Posterior vena cava (tissue), 2 donors: Measurements from ENCODE around the gene XPO6. TPM values are rescaled to one million over a fixed set of nuclear protein-coding genes. Genes with fewer than 3 reads are reported as not detected.

Source experiments
- DNase-seq: peaks from one replicate; pipeline ENCODE4 v3.0.0-alpha.2; 2020; ENCODE audit warnings: low spot score
- intact Hi-C, 2 donors: fragments of 100-400 bp; cut with DNase I; formaldehyde crosslinking; loops; one replicate each; pipeline versions ENCODE4 v1.14.1 to v1.14.2; 2022 to 2023
- total RNA-seq, 2 donors: library from RNA; stranded (reverse); fragmentation: NEBNext Ultra II Directional; extraction: Animal tissue kit (Norgen Biotek cat#: 25700); gene quantifications; one replicate each; pipeline ENCODE4 v1.2.1, GENCODE V29; 2021
- donor health status: DM: yes; HTN: yes; CAD: no.
- donor health status: DM: yes; HTN: yes; CAD: no.

The XPO6 gene
- total RNA-seq, 2 donors from 2014 or later, result 86.9 to 99.7 TPM

DNA sequence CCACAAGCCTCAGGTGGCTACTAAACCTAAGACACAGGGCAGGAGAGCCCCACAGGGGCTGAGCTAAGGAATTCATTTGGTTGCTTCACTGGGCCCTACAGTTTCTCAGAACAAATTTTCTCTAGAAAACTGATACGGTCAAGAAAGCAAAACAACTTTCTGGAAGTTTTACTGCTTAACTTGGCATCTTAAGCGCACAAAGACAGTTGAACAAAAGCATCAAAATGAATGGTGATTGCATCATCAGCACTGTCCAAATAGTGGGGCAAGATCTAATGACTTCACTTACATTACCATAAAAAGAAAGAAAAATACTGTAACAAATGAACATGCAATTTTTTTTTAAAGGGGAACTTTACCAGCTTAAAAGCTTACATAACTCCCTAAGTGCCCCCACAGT, 47.6 kb downstream of the XPO6 start:
- intact Hi-C loops, result no loop called here
- DNase-seq, result no peak

DNA sequence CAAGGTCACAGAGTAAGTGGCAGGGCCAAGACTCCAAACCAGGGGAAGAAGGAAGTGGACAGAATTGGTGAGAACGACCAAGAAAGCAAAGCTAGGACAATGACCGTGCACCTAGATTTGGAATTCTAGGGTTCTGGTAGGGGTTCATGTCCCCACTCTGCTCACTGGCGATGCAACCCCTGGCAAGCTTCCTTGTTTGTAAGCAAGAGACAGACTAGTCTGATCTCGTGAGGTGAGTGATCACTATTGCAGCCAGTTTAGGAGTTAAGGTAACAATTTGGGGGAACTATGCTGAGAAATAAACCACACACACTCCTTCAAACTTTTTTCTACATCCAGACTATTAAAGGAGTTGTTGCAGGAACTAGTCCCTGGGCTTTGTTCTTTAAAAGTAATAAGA, 48.1 kb downstream of the XPO6 start:
- intact Hi-C loops, result no loop called here
- no peak for DNase-seq

DNA sequence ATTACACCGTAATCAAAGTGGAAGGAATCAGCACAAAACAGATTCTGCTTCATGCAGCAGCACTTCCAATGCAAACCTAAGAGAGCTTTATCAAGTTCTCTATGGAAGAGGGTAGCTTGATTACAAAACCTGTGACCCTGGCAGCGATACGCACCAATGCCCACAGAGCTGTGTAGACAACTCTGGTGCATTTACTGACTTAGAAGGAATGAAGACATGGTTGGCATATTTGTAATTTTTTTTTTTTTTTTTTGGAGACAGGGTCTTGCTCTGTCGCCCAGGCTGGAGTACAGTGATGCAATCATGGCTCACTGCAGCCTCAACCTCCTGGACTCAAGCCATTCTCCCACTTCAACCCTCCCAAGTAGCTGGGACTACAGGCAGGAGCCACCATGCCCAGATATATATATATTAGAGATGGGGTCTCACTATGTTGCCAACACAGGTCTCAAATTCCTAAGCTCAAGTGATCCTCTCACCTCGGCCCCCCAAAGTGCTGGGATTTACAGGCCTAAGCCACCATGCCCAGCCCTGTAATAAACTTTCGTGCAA, 49.4 kb downstream of the XPO6 start:
- no peak for DNase-seq
- intact Hi-C loops, result no loop called here

DNA sequence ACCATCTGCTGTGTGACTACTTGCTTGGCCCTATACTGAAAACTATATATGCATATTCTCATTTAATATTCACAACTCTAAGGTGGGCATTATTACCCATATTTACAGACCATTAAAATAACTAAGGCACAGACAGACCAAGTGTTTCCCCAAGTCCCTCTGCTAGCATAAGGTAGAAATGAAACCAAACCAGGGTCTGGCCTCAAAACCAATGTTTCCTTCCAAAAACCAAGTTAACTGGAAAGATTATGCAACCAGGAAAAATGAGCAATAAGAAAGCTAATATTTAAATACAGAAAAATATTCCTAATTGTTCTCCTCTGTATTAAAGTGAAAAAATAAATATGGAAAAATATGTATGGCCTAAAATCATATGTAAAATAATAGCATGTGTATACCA, 50.1 kb downstream of the XPO6 start:
- no peak for DNase-seq
- intact Hi-C loops, result no loop called here

DNA sequence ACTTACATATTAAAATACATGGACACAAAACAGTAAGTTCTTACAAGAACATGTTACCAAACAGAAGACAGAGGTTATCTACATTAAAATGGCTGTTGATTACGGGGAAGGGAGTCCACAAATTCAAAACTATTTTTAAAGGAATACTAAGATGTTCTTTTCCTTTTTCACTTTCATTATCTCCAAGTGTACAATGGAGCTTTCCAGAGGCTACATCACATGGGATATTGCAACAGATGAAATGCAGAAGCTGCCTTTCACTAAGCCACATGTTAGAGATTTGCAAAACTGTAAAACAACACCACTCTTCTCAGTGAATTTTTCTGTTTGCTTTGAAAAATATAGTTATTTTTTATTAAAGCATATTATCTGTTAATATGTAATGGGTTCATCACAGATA, 53.6 kb downstream of the XPO6 start:
- intact Hi-C loops, result no loop called here
- no peak for DNase-seq

DNA sequence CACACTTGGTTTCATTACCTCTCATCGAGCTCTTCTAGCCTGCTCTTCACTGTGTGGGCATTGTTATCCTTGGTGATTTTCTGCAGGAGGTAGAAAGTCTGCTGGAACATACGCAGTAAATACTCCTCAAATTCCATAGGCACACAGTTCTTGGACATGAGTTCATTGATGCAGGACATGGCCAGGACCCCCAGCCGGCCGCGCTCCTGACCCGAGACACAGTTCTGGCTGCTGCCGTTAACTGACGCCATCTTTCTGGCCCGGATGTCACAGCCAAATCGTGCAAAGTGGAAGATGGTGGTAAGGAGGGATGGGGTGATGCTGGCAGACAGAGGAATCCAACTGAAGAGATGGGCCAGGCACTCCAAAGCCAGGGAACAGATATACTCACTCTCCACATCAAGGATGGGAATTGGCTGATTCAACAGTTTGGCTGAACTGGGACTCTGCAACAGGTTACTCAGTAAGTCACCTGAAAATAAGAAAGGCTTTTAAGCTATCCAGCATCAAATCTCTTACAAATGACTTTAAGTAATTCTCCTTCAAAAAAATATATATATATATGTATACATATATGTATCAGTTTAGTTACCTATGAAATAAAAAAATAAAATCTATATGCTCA, 55.6 kb downstream of the XPO6 start:
- intact Hi-C loops, result no loop called here

DNA sequence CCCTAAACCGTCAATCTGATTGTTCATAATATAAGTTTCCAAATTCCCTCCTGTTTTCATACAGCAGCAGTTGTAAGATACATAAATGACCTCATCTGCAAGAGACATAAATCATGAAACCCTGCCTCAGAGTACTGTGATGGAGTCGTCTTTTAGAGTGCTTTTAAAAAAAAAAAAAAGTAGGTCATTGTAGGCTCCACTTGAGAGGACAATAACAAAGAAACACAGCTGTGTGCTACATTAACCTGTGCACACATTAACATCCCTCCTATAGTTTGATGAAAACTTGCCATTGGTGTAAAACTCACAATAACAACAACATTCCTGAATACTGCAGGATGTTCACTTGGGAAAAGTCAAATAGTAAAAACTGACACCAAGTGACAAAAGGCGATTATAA, 56.5 kb downstream of the XPO6 start:
- intact Hi-C loops, result no loop called here
- no peak for DNase-seq

More for the DNA sequence above, 55.6 kb downstream of the XPO6 start:
- DNase-seq, result no peak

DNA sequence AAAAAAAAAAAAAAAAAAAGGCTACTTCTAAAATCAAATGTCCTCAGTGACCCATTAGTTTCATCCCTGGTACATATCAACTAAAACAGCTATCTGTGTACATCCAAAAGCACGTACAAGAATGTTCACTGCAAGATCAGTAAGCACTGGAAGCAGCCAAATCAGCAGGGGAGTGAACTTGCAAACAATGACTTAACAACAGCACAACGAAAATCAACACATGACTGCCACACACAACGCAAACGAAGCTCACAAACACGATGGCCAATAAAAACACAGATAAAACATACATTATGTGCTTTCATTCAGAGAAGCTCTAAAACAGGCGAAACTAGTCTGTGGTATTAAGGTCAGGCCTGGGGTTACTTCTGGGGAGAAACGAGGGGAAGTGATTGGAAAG, 60.6 kb downstream of the XPO6 start:
- DNase-seq, result no peak
- intact Hi-C loops, result no loop called here

DNA sequence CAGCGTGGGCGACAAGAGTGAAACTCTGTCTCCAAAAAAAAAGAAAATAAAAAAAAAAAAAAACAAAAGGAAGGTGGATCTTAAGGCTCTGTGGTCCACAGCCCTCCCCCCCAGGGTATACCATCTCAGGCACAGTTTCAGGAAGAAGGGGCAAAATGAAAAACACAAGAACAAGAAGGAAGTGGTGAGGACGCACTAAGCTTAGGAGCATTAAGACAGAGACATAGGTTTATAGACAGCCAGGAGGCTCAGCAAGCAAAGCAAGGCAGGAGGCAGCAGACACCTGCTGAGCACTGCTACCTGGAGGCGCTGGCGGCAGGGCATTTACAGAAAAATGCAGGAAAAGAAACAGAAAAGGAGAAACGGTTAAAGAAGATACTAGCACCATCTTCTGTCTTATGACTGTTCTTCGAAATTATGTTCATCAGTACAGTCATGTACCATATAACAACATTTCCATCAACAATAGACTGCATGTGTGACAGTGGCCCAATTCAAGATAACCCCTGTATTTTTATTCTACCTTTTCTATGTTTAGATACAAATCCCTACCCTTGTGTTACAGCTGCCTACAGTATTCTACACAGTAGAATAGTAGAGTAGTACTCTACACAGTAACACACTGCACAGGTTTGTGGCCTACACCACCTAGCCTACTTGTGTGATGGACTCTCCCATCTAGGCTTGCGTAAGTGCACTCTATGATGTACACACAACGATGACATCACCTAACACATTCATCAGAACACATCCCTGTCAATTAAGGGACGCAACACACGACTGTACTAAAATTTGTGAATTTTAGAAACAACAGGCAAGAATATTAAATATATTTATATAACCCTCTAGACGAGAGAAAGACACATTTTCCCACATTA, 62.5 kb downstream of the XPO6 start:
- no peak for DNase-seq
- intact Hi-C loops, result no loop called here

DNA sequence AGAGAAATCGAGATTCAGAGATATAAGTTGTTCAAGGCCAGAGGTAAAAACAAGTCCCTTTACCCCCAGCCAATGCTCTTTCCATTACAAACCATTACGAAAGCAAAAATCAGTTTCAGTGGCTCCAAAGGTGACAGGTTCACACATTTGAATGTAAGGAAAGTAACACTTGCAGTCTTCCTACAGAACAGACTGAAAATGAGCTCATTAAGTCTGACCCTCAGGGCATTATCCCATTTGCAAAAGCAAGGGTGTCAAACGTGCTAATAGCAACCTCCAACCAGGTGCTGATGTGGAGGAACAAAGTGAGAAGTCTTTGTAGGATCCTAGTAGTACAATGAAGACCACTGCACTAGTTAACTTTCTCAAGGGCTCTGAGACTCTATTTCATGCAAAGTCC, 65.2 kb downstream of the XPO6 start:
- intact Hi-C loops, result no loop called here

DNA sequence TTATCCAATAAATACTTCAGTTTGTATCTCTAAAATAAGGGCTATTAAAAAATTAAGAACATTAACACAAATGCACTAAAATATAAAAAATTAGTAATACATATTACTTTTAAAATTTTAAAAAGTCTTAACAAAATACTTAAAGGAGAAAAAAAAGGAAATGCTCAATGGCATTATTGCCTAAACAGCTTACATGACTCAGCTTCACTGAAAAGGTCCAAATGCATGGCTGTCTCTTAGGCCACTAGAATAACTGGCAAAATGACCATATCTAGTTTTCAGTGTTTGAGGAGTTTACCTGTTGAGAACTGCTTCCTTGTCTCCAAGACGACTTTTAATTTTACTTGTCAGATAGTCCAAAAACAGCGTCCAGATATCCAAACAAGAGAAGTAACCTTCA, 66.0 kb downstream of the XPO6 start:
- intact Hi-C loops, result no loop called here

More for the DNA sequence above, 65.2 kb downstream of the XPO6 start:
- DNase-seq, result no peak

DNA sequence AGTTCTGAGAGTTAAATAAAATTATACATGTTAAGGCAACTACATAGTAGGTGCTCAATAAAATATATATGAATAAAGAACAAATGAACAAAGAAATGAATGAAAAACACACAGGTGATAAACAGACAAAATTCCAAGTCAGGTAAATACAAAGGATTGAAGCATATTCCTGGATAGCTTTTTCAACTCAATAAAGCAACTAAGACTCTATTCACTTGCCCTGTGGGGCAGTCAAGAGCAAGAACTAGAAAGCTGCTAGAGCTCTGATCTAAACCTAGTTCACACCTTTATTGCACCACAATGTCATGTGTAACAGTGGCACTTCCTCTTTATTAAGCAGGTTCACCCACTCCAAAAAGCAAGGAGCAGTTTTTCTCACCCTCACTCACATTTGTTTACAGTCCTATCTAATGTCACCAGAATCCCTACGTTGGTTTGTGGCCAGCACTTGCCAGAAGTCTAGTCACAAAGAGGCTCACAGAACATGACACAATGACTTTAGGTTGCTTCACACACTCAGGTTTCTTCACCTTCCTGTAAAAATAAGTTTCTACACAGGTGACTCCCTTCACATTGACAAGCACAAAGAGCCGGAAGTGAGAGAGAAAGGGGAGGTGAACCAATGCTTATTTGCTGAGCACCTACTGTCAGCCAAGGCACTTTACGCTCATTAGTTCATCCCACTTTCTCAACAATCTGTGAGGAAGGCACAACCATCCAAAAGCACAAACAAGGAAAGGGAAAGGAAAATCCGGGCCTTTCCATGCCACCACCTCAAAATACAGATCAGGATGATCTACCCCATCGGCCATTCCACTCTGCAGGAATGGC, 70.8 kb downstream of the XPO6 start:
- intact Hi-C loops, result no loop called here

More for the DNA sequence above, 66.0 kb downstream of the XPO6 start:
- no peak for DNase-seq

DNA sequence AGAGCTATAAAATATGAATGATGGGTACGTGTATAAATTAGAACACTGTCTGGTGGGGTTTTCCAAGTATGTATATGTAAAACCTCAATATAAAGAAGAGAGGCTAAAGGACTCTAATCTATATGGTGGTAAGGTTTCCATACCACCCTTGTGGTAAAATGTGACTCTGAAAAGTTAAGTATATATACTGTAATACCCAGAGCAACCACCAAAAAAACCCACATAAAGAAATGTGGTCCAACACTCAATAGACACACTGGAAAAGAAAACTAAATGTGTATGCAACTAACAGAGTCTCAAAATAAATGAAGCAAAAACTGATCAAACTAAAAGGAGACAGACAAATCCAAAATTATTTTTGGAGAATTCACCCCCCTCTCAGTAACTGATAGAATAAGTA, 72.2 kb downstream of the XPO6 start:
- intact Hi-C loops, result loop anchor here in 1 of 2 donors (10.0 kb wide), 1 partner anchor 65 kb away; no protein-coding TSS in a partner anchor
- DNase-seq, result no peak

More for the DNA sequence above, 70.8 kb downstream of the XPO6 start:
- no peak for DNase-seq

DNA sequence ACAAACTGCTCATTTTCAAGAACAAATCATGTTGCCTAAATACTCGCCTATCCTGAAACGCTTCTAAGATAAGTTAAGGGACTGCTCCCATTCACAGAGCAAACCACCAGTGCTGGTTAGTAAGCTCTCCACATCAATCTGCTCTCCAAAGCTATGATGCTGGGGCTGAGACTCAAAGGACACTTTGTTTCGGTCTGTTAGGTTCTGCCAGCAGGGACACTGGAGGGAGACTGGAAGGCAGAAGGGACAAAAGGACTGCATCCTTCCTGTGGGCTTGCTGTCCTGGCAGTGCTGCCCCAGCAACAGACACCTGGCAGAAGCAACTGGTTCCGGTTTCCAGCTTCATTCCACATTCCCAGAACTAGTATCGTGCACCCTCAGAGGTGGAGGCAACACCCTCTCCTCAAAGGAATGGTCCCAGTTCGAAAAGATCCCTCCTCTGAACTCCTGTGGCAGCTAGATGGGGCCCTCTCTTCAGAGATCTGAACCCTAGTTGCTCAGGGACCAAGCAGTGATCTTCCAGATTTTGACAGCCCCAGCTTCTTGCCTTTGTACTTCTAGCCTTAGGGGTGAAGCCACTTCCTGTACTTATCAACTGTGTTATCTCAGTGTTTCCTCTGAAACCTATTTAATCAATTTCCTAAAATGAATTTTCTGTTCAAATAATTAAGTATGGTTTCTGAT, 74.9 kb downstream of the XPO6 start:
- DNase-seq, result no peak
- intact Hi-C loops, result loop anchor here in 1 of 2 donors (10.0 kb wide), 1 partner anchor 68 kb away; no protein-coding TSS in a partner anchor

DNA sequence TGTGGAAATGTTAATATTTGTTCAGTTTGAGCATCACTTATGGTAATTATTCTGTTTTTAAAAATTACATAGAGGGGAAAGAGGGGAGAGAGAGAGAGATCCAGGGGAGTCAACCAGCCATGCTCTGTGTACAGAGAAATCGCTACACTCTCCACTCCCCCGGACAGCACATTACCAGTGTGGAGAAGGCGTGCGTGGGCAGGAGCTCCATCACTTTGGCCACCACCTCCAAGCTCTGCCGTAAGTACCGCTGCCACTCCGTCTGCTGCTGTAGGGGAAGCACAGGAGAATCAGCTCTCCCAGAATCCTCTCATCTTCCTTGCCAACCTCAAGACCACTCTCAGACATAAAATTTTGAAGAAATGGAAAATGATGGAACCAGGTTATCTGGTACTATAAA, 78.1 kb downstream of the XPO6 start:
- intact Hi-C loops, result loop anchor here in 1 of 2 donors (10.0 kb wide), 1 partner anchor 71 kb away; no protein-coding TSS in a partner anchor
- no peak for DNase-seq

DNA sequence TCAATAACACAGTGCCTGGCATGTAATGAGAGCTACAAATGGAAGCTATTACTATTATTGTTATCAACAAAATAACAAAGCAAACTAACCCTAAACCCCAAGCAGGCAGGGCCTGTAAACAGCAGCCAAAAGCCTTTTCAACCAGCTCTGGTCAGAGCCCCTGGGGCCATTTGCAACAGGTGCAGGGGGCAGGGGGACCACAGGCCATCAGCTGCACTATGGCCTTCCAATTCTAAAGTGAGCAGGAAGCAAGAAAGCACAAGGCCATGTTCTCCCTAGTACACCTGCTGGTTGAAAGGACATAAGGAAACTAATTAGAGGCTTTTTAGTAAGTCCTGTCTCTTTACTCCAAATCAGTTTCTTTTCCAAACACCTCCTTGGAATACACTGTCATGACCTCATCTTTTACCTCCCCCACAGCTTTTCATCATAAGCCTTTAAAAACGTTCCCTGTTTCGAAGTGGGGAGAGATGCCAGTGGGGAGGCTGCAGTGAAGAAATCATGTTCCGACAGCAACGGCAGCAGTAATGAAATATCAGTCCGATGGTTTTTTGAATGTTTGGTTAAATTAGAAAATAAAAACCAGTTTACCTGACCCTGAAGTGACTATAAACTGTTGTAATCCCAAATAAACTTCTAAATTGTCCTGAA, 79.9 kb downstream of the XPO6 start:
- DNase-seq, result no peak
- intact Hi-C loops, result loop anchor here in 1 of 2 donors (10.0 kb wide), 1 partner anchor 73 kb away; no protein-coding TSS in a partner anchor

DNA sequence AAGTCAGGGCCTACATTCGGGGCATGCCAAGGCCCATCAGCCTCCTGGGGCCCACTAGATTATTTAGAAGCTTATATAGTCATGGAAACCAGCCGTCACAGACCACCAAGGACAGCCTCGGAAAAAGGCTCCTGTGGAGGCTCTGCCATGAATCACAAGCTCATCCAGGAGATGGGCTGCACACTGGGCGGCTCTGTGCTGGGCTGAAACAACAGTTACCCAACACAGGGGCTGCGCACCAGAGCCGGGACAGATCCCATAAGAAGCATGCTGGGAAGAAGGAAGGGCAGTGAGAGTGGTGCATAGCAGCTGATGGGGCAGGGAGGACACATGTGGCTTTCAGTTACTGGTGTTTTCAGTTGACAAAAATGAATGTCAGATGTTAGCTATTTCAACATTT, 80.6 kb downstream of the XPO6 start:
- intact Hi-C loops, result loop anchor here in 1 of 2 donors (10.0 kb wide), 1 partner anchor 74 kb away; no protein-coding TSS in a partner anchor
- peak; percentile 82 for DNase-seq
